H9 (cell line): ENCODE results near the gene SEMA4C. TPM values are rescaled to one million over a fixed set of nuclear protein-coding genes. Genes with fewer than 3 reads are reported as not detected.

Experiments
- DNase-seq: peaks from one replicate; pipeline ENCODE4 v3.0.0-alpha.2; 2017
- H2AFZ ChIP-seq: one replicate; pipeline ENCODE4 v1.6.1; 2013; ENCODE audit warnings: mild to moderate bottlenecking, low read length, control low read depth, moderate library complexity
- H2AK5ac ChIP-seq: 2 replicates; pipeline ENCODE4 v1.6.1; 2013; ENCODE audit warnings: low read length, control low read depth, mixed read lengths; ENCODE audit not compliant: insufficient read length
- H2BK120ac ChIP-seq: one replicate; pipeline ENCODE4 v1.6.1; 2013; ENCODE audit warnings: low read depth, mild to moderate bottlenecking, low read length, control low read depth, inconsistent platforms; ENCODE audit not compliant: poor library complexity, severe bottlenecking
- H2BK12ac ChIP-seq: 2 replicates; pipeline ENCODE4 v1.6.1; 2013; ENCODE audit warnings: low read length, control low read depth, mixed read lengths, low read depth; ENCODE audit not compliant: insufficient read length
- H2BK15ac ChIP-seq: 2 replicates; pipeline ENCODE4 v1.6.1; 2013; ENCODE audit warnings: low read depth, low read length, control low read depth
- H2BK20ac ChIP-seq: one replicate; pipeline ENCODE4 v1.6.1; 2013; ENCODE audit warnings: low read depth, mild to moderate bottlenecking, low read length, control low read depth, inconsistent platforms; ENCODE audit not compliant: poor library complexity, severe bottlenecking
- H2BK5ac ChIP-seq: 2 replicates; pipeline ENCODE4 v1.6.1; 2013; ENCODE audit warnings: low read length, control low read depth, mixed read lengths; ENCODE audit not compliant: insufficient read length
- H3K14ac ChIP-seq: 2 replicates; pipeline ENCODE4 v1.6.1; 2013; ENCODE audit warnings: low read length, control low read depth; ENCODE audit not compliant: insufficient read depth
- H3K18ac ChIP-seq: 2 replicates; pipeline ENCODE4 v1.6.1; 2013; ENCODE audit warnings: low read depth, mild to moderate bottlenecking, mixed read lengths, low read length, control low read depth; ENCODE audit not compliant: insufficient read length
- H3K23ac ChIP-seq: 2 replicates; pipeline ENCODE4 v1.6.1; 2013; ENCODE audit warnings: low read length, control low read depth, mixed read lengths, low read depth; ENCODE audit not compliant: insufficient read length
- H3K23me2 ChIP-seq: 2 replicates; pipeline ENCODE4 v1.6.1; 2013; ENCODE audit warnings: low read depth, mild to moderate bottlenecking, mixed read lengths, low read length, control low read depth; ENCODE audit not compliant: insufficient read length, poor library complexity, severe bottlenecking
- H3K27ac ChIP-seq: 2 replicates; pipeline ENCODE4 v1.5.1; 2013; ENCODE audit warnings: low read length, control low read depth, mixed read lengths, low read depth; ENCODE audit not compliant: insufficient read length
- H3K27me3 ChIP-seq: 2 replicates; pipeline ENCODE4 v1.6.1; 2013; ENCODE audit warnings: low read length, control low read depth, inconsistent platforms; ENCODE audit not compliant: insufficient read depth
- H3K4ac ChIP-seq: 2 replicates; pipeline ENCODE4 v1.6.1; 2013; ENCODE audit warnings: low read depth, mild to moderate bottlenecking, control low read depth, inconsistent platforms, low read length, moderate library complexity
- H3K4me1 ChIP-seq: 2 replicates; pipeline ENCODE4 v1.6.1; 2013; ENCODE audit warnings: low read length, control low read depth, inconsistent platforms; ENCODE audit not compliant: insufficient read depth
- H3K4me2 ChIP-seq: 2 replicates; pipeline ENCODE4 v1.6.1; 2013; ENCODE audit warnings: low read length, control low read depth, mixed read lengths; ENCODE audit not compliant: insufficient read length, insufficient read depth
- H3K56ac ChIP-seq: 2 replicates; pipeline ENCODE4 v1.6.1; 2013; ENCODE audit warnings: low read depth, mild to moderate bottlenecking, mixed read lengths, low read length, control low read depth; ENCODE audit not compliant: insufficient read length
- H3K79me1 ChIP-seq: 2 replicates; pipeline ENCODE4 v1.6.1; 2013; ENCODE audit warnings: low read depth, mild to moderate bottlenecking, moderate library complexity, low read length, control low read depth, inconsistent platforms; ENCODE audit not compliant: insufficient read depth, poor library complexity, severe bottlenecking
- H3K79me2 ChIP-seq: 2 replicates; pipeline ENCODE4 v1.6.1; 2013; ENCODE audit warnings: low read length, control low read depth, inconsistent platforms; ENCODE audit not compliant: insufficient read depth
- H3K9ac ChIP-seq: 2 replicates; pipeline ENCODE4 v1.6.1; 2013; ENCODE audit warnings: low read length, control low read depth, mixed read lengths; ENCODE audit not compliant: insufficient read length; ENCODE audit errors: extremely low read depth
- H3K9me3 ChIP-seq: one replicate; pipeline ENCODE4 v1.6.1; 2013; ENCODE audit warnings: low read depth, low read length, inconsistent platforms; ENCODE audit not compliant: control insufficient read depth
- H3T11ph ChIP-seq: one replicate; pipeline ENCODE4 v1.6.1; 2013; ENCODE audit warnings: mild to moderate bottlenecking, low read length, control low read depth, inconsistent platforms
- H4K20me1 ChIP-seq: one replicate; pipeline ENCODE4 v1.6.1; 2013; ENCODE audit not compliant: control insufficient read depth, insufficient read length, insufficient read depth
- H4K5ac ChIP-seq: 2 replicates; pipeline ENCODE4 v1.6.1; 2013; ENCODE audit warnings: low read depth, mild to moderate bottlenecking, mixed read lengths, low read length, control low read depth; ENCODE audit not compliant: insufficient read length
- H4K8ac ChIP-seq: replicated peaks from 2 replicates; pipeline ENCODE4 v1.6.1; 2013; ENCODE audit warnings: low read length, control low read depth, mixed read lengths, low read depth; ENCODE audit not compliant: insufficient read length
- H4K91ac ChIP-seq: 2 replicates; pipeline ENCODE4 v1.6.1; 2013; ENCODE audit warnings: low read depth, mild to moderate bottlenecking, moderate library complexity, mixed read lengths, low read length, control low read depth; ENCODE audit not compliant: insufficient read length
- H3K27ac Mint-ChIP-seq, 3 experiments: 2 replicates in 2 of 3; 3 replicates in 1 of 3; pipeline ENCODE4 v1.8.0; 2020 to 2021; ENCODE audit warnings: mixed read lengths in 3 of 3, mild to moderate bottlenecking in 1 of 3, moderate library complexity in 1 of 3
- H3K27me3 Mint-ChIP-seq: 2 replicates; pipeline ENCODE4 v1.8.0; 2021; ENCODE audit warnings: low read depth, mild to moderate bottlenecking, moderate library complexity, mixed read lengths
- H3K36me3 Mint-ChIP-seq, 3 experiments: 2 replicates in 2 of 3; 3 replicates in 1 of 3; pipeline ENCODE4 v1.8.0; 2020 to 2021; ENCODE audit warnings: low read depth in 3 of 3, mixed read lengths in 3 of 3; ENCODE audit not compliant: insufficient read depth in 1 of 3
- H3K4me1 Mint-ChIP-seq, 2 experiments: 2 replicates each; pipeline ENCODE4 v1.8.0; 2020; ENCODE audit warnings: mixed read lengths in 2 of 2
- H3K4me3 Mint-ChIP-seq, 2 experiments: 2 replicates in 1 of 2; 3 replicates in 1 of 2; pipeline ENCODE4 v1.8.0; 2020 to 2021; ENCODE audit warnings: mild to moderate bottlenecking in 2 of 2, mixed read lengths in 2 of 2, moderate library complexity in 1 of 2
- H3K9me3 Mint-ChIP-seq, 2 experiments: 2 replicates in 1 of 2; 3 replicates in 1 of 2; pipeline ENCODE4 v1.8.0; 2020; ENCODE audit warnings: mild to moderate bottlenecking in 2 of 2, mixed read lengths in 2 of 2, moderate library complexity in 1 of 2
- WGBS: extraction: QIAGEN DNeasy Blood & Tissue Kit; methylation state at CpG from one replicate; pipeline ENCODE4 v1.1.7; 2013; ENCODE audit warnings: missing lambda C conversion rate, low lambda C conversion rate, mixed read lengths; ENCODE audit not compliant: insufficient read length; ENCODE audit errors: extremely low coverage; 5-methylcytosine and 5-hydroxymethylcytosine counted together
- total RNA-seq: library from RNA; stranded (reverse); gene quantifications from 2 replicates; pipeline ENCODE4 v1.2.1, GENCODE V29; 2021
- TF ChIP-seq, protein P1 (sequence below): fragments of 200-600 bp; sonication (generic); conservative IDR thresholded peaks from 3 replicates; pipeline ENCODE4 v1.8.0; 2021; ENCODE audit warnings: antibody characterized with exemption, mild to moderate bottlenecking

The SEMA4C gene
- total RNA-seq, 1 experiment from 2014 or later: 81.6 TPM

DNA sequence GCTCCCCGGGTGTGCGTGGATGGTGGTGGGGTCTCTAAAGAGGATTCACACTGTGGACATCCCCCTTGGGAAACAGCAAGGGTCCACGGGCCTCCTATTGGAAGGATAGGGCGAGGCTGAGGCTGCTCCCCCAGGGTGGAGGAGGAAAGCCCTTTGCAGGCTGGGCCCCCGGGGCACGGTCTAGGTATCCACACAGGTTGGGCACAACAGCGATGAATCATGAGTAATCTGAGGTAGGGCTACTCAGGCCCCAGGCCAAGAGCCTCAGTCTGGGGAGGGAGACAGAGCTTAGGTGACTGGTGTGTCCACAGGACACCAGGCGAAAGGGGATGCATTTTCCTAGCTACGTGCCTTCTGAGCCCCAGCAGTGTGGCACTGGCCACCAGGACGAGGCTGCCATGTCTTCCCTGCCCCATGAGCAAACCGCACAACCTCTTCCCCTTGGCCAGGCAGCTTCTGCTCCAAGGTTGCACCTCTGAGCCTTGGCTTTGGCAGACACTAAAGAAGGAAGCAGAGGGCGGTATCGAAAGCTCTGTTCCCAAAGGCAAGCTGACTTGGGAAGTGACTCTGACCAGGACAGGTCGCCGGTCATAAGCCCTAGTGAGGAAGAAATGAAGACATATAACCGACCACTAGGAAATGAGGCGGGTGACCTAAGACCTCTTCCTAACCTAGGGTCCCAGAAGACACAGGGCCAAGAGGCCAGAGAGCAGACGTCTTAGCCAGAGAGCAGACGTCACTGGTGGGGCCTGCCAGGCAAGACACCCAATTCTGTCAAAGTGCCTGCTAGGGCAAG, 14.6 kb upstream of the SEMA4C start:
- H2BK20ac ChIP-seq: no peak overlapping the region
- no peak overlapping the region for H2BK15ac ChIP-seq
- no peaks in the 10 kb centered on the region for H3K79me2 ChIP-seq
- H3K4me1 ChIP-seq: peaks cover 3% of the 10 kb centered on the region; the same call in 1 of the 2 replicates
- H3K27ac Mint-ChIP-seq: no peak overlapping the region
- H3K9me3 Mint-ChIP-seq: no peaks in the 10 kb centered on the region; a peak in 1 of 5 replicates
- no peak overlapping the region for H3K4ac ChIP-seq
- no peaks in the 10 kb centered on the region for H3K36me3 Mint-ChIP-seq
- H2BK12ac ChIP-seq: no peak overlapping the region
- H3K4me2 ChIP-seq: no peak overlapping the region
- peaks cover 52 to 56% of the 10 kb centered on the region in 2 experiments for H3K4me1 Mint-ChIP-seq
- no peak overlapping the region for H3T11ph ChIP-seq
- no peak overlapping the region for H2BK120ac ChIP-seq
- no peak overlapping the region for H4K5ac ChIP-seq
- H3K14ac ChIP-seq: no peak overlapping the region
- H3K23me2 ChIP-seq: no peaks in the 10 kb centered on the region
- no peak overlapping the region for H4K91ac ChIP-seq
- H3K79me1 ChIP-seq: no peaks in the 10 kb centered on the region
- H3K27me3 Mint-ChIP-seq: peaks cover 5% of the 10 kb centered on the region
- no peaks in the 10 kb centered on the region; the same call in 1 of the 2 replicates for H3K27me3 ChIP-seq
- H3K9me3 ChIP-seq: no peaks in the 10 kb centered on the region
- no peak overlapping the region for H3K23ac ChIP-seq
- no peak overlapping the region for H3K27ac ChIP-seq
- no peaks in the 10 kb centered on the region for H4K20me1 ChIP-seq
- no peak overlapping the region for H2AK5ac ChIP-seq
- no peak overlapping the region for H3K4me3 Mint-ChIP-seq
- H2AFZ ChIP-seq: no peak overlapping the region
- no peak overlapping the region for H3K18ac ChIP-seq
- DNase-seq: no peak
- H4K8ac ChIP-seq: no peak overlapping the region
- no CpG with 5 or more reads among the region's 19 CpGs for WGBS
- H3K9ac ChIP-seq: no peak overlapping the region
- TF ChIP-seq, protein P1, sequence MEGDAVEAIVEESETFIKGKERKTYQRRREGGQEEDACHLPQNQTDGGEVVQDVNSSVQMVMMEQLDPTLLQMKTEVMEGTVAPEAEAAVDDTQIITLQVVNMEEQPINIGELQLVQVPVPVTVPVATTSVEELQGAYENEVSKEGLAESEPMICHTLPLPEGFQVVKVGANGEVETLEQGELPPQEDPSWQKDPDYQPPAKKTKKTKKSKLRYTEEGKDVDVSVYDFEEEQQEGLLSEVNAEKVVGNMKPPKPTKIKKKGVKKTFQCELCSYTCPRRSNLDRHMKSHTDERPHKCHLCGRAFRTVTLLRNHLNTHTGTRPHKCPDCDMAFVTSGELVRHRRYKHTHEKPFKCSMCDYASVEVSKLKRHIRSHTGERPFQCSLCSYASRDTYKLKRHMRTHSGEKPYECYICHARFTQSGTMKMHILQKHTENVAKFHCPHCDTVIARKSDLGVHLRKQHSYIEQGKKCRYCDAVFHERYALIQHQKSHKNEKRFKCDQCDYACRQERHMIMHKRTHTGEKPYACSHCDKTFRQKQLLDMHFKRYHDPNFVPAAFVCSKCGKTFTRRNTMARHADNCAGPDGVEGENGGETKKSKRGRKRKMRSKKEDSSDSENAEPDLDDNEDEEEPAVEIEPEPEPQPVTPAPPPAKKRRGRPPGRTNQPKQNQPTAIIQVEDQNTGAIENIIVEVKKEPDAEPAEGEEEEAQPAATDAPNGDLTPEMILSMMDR: no peak
- no peak overlapping the region for H2BK5ac ChIP-seq
- no peak overlapping the region for H3K56ac ChIP-seq
